CD14-positive monocyte (primary cell): ENCODE data around the gene EPYC. TPM values are rescaled to one million over a fixed set of nuclear protein-coding genes. Genes with fewer than 3 reads are reported as not detected.

Source experiments
- DNase-seq, 3 donors: peaks; one replicate each; pipeline ENCODE4 v3.0.0-alpha.2; 2011 to 2022
- H2AFZ ChIP-seq: 2 replicates; pipeline ENCODE4 v1.6.0; 2012; ENCODE audit warnings: mild to moderate bottlenecking, low read depth, low read length, inconsistent platforms; ENCODE audit not compliant: insufficient read depth, poor library complexity, severe bottlenecking
- H3K27ac ChIP-seq, 2 donors: 1 replicate in 1 of 2; 2 replicates in 1 of 2; pipeline ENCODE4 v1.5.1; 2012 to 2013; ENCODE audit warnings: low read length in 2 of 2, control low read depth in 1 of 2, inconsistent platforms in 1 of 2, low read depth in 1 of 2, mild to moderate bottlenecking in 1 of 2
- H3K27me3 ChIP-seq, 2 donors: one replicate each; pipeline versions ENCODE4 v1.6.0 to v1.6.1; 2011 to 2013; ENCODE audit warnings: low read length in 2 of 2; ENCODE audit not compliant: control insufficient read depth in 2 of 2, insufficient read depth in 2 of 2
- H3K36me3 ChIP-seq, 2 donors: replicated peaks in 1 of 2; 1 replicate in 1 of 2; 2 replicates in 1 of 2; pipeline versions ENCODE4 v1.5.1 to v1.6.1; 2012 to 2013; ENCODE audit warnings: low read length in 2 of 2, control low read depth in 1 of 2, inconsistent platforms in 1 of 2, mild to moderate bottlenecking in 1 of 2; ENCODE audit not compliant: insufficient read depth in 2 of 2, control insufficient read depth in 1 of 2
- H3K4me1 ChIP-seq, 2 donors: 1 replicate in 1 of 2; 2 replicates in 1 of 2; pipeline versions ENCODE4 v1.5.1 to v1.6.1; 2012 to 2013; ENCODE audit warnings: low read length in 2 of 2, control low read depth in 1 of 2, inconsistent platforms in 1 of 2, mild to moderate bottlenecking in 1 of 2, moderate library complexity in 1 of 2; ENCODE audit not compliant: insufficient read depth in 2 of 2, control insufficient read depth in 1 of 2
- H3K4me2 ChIP-seq: replicated peaks from 2 replicates; pipeline ENCODE3; 2012; ENCODE audit warnings: low read length, moderate library complexity, mild to moderate bottlenecking; ENCODE audit not compliant: poor library complexity, severe bottlenecking; ENCODE audit errors: extremely low read depth
- H3K4me3 ChIP-seq, 3 experiments: fragments of 200-600 bp in 1 of 3; sonication (generic) in 1 of 3; replicated peaks in 1 of 3; 1 replicate in 2 of 3; 2 replicates in 1 of 3; pipeline ENCODE4 v1.5.1; 2011 to 2013; ENCODE audit warnings: low read length in 3 of 3, mild to moderate bottlenecking in 3 of 3, control low read depth in 2 of 3, low read depth in 2 of 3, inconsistent platforms in 1 of 3, moderate library complexity in 1 of 3
- H3K79me2 ChIP-seq: 2 replicates; pipeline ENCODE4 v1.6.0; 2012; ENCODE audit warnings: mild to moderate bottlenecking, control low read depth, inconsistent platforms, low read length, moderate library complexity; ENCODE audit not compliant: insufficient read depth
- H3K9ac ChIP-seq: 2 replicates; pipeline ENCODE4 v1.6.0; 2017; ENCODE audit warnings: low read length, mild to moderate bottlenecking; ENCODE audit not compliant: insufficient read depth, poor library complexity, severe bottlenecking
- H3K9me3 ChIP-seq, 2 donors: replicated peaks in 1 of 2; 1 replicate in 1 of 2; 2 replicates in 1 of 2; pipeline versions ENCODE4 v1.5.1 to v1.6.1; 2012 to 2013; ENCODE audit warnings: low read length in 2 of 2, control low read depth in 1 of 2; ENCODE audit not compliant: control insufficient read depth in 1 of 2, insufficient read depth in 1 of 2
- H4K20me1 ChIP-seq: 2 replicates; pipeline ENCODE4 v1.6.0; 2012; ENCODE audit warnings: mild to moderate bottlenecking, low read length, control low read depth, moderate library complexity; ENCODE audit not compliant: insufficient read depth
- H3K27ac Mint-ChIP-seq, 7 donors: one replicate each; pipeline ENCODE4 v1.8.0; 2020; ENCODE audit warnings: mild to moderate bottlenecking in 7 of 7, mixed read lengths in 7 of 7, moderate library complexity in 6 of 7, inconsistent platforms in 2 of 7
- H3K27me3 Mint-ChIP-seq, 3 donors: one replicate each; pipeline ENCODE4 v1.8.0; 2021 to 2022; ENCODE audit warnings: low read depth in 3 of 3, mild to moderate bottlenecking in 3 of 3, mixed read lengths in 3 of 3, moderate library complexity in 3 of 3, inconsistent platforms in 1 of 3
- H3K36me3 Mint-ChIP-seq, 2 donors: one replicate each; pipeline ENCODE4 v1.8.0; 2020; ENCODE audit warnings: mixed read lengths in 2 of 2, inconsistent platforms in 1 of 2, mild to moderate bottlenecking in 1 of 2
- H3K4me1 Mint-ChIP-seq: one replicate; pipeline ENCODE4 v1.8.0; 2020; ENCODE audit warnings: mild to moderate bottlenecking, mixed read lengths
- H3K4me3 Mint-ChIP-seq, 2 donors: one replicate each; pipeline ENCODE4 v1.8.0; 2020; ENCODE audit warnings: mild to moderate bottlenecking in 2 of 2, mixed read lengths in 2 of 2, moderate library complexity in 1 of 2
- H3K9me3 Mint-ChIP-seq, 7 donors: one replicate each; pipeline ENCODE4 v1.8.0; 2020 to 2022; ENCODE audit warnings: mixed read lengths in 7 of 7, mild to moderate bottlenecking in 6 of 7, moderate library complexity in 6 of 7, inconsistent platforms in 2 of 7
- WGBS: methylation state at CpG from one replicate; pipeline ENCODE4 v1.1.5; 2013; ENCODE audit warnings: missing lambda C conversion rate; ENCODE audit not compliant: insufficient coverage; 5-methylcytosine and 5-hydroxymethylcytosine counted together
- intact Hi-C, 2 donors: fragments of 100-400 bp; cut with micrococcal nuclease; formaldehyde crosslinking; loops; one replicate each; pipeline versions ENCODE4 v1.15.0 to v1.15.1; 2023
- polyA plus RNA-seq, 3 donors: library from polyadenylated mRNA; depleted of rRNA in 1 of 3; unstranded in 2 of 3; stranded (reverse) in 1 of 3; fragments of 300-500 nt in 2 of 3; fragments of >200 nt in 1 of 3; fragmentation: Illumina TruSeq in 2 of 3; gene quantifications; 1 replicate in 2 of 3; 2 replicates in 1 of 3; pipeline ENCODE4 v1.2.3, GENCODE V29; 2012 to 2021
- TF ChIP-seq, protein P1 (sequence below): fragments of 200-600 bp; IDR thresholded peaks from one replicate; pipeline ENCODE4 v1.8.0; 2022; ENCODE audit warnings: antibody characterized with exemption, mild to moderate bottlenecking

Gene EPYC
- polyA plus RNA-seq, 3 donors, result not detected

DNA sequence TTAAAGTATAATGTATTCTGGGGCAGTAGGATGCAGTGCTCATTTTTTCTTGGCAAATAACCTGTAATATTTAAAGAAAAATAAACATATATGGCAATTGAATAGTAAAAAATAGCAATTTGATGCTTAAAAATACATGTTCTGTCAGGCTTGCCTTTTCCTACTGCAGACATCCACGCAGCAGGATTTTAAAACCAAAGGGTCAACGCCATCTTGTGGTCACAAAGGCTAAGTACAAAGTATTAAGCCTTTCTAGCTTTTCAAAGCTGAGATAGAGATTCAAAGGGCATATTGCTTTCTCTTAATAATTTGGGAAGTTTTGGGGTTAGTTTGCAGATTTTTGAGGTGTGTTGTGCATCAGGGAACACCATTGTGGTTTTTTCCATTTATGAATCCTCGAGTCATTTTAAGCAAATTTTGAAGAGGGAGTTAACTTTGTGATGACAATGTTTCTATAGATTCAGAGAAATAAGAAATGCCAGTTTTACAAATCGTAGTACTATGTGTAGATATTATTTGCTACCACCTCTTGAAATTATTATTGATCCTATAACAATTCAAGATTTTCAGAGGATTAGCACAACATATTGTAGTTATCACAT, 45.1 kb downstream of the EPYC start:
- intact Hi-C loops, result loop anchor here (5.0 to 10.0 kb wide), 2 partner anchors 1415 to 1417 kb away; no protein-coding TSS in a partner anchor
- no peak overlapping the region for H3K4me2 ChIP-seq

DNA sequence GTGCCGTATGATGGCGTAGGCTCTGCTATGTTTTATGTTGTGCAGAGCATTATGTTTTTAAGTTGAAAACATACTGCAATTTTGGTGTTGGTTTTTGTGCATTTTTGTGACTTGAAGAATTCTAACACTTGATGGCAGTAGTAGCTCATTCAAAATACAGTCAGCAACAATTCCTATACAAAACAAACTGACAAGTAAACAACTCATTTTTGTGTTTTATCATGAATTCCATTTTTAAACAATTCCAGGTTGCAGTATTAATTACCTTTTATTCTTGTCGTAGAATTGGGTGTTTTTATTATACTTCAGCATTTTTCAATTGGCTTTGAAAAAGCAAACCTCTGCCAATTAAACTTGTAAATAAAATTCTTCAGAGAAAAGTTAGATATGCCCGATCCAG, 45.7 kb downstream of the EPYC start:
- Mint-ChIP-seq H3K27me3 (no peaks in the 10 kb centered on the region), H3K36me3 (no peaks in the 10 kb centered on the region), H3K4me3 (no peak overlapping the region), H3K27ac (no peak overlapping the region), H3K4me1 (no peaks in the 10 kb centered on the region), H3K9me3 (peaks cover under 1 to 11% (median 3%) of the 10 kb centered on the region in 7 donors)
- intact Hi-C loops, result loop anchor here (5.0 to 10.0 kb wide), 2 partner anchors 1414 to 1417 kb away; no protein-coding TSS in a partner anchor
- Histone ChIP-seq H3K79me2 (no peaks in the 10 kb centered on the region), H3K4me2 (no peak overlapping the region), H3K4me1 (no peaks in the 10 kb centered on the region), H2AFZ (no peak overlapping the region), H3K36me3 (no peaks in the 10 kb centered on the region), H3K27me3 (no peaks in the 10 kb centered on the region), H4K20me1 (no peaks in the 10 kb centered on the region), H3K9me3 (peaks cover 0 to 12% of the 10 kb centered on the region in 2 donors), H3K9ac (no peak overlapping the region), H3K27ac (no peak overlapping the region), H3K4me3 (no peak overlapping the region)
- DNase-seq, result no peak
- TF ChIP-seq, protein P1, sequence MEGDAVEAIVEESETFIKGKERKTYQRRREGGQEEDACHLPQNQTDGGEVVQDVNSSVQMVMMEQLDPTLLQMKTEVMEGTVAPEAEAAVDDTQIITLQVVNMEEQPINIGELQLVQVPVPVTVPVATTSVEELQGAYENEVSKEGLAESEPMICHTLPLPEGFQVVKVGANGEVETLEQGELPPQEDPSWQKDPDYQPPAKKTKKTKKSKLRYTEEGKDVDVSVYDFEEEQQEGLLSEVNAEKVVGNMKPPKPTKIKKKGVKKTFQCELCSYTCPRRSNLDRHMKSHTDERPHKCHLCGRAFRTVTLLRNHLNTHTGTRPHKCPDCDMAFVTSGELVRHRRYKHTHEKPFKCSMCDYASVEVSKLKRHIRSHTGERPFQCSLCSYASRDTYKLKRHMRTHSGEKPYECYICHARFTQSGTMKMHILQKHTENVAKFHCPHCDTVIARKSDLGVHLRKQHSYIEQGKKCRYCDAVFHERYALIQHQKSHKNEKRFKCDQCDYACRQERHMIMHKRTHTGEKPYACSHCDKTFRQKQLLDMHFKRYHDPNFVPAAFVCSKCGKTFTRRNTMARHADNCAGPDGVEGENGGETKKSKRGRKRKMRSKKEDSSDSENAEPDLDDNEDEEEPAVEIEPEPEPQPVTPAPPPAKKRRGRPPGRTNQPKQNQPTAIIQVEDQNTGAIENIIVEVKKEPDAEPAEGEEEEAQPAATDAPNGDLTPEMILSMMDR, result no peak
- no CpG with 5 or more reads among the region's 4 CpGs for WGBS

More for the DNA sequence above, 45.1 kb downstream of the EPYC start:
- Mint-ChIP-seq H3K9me3 (peaks cover 0 to 7% (median under 1%) of the 10 kb centered on the region in 7 donors), H3K4me1 (no peaks in the 10 kb centered on the region), H3K27me3 (no peaks in the 10 kb centered on the region), H3K4me3 (no peak overlapping the region), H3K27ac (no peak overlapping the region), H3K36me3 (no peaks in the 10 kb centered on the region)
- H3K27ac ChIP-seq, result no peak overlapping the region
- H3K9ac ChIP-seq, result no peak overlapping the region
- no peaks in the 10 kb centered on the region for H3K27me3 ChIP-seq
- no peaks in the 10 kb centered on the region for H3K4me1 ChIP-seq
- TF ChIP-seq, protein P1, result peak; percentile 80
- H3K9me3 ChIP-seq, result peaks cover 0 to 6% of the 10 kb centered on the region in 2 donors
- no peaks in the 10 kb centered on the region for H3K79me2 ChIP-seq
- H2AFZ ChIP-seq, result no peak overlapping the region
- no peaks in the 10 kb centered on the region for H3K36me3 ChIP-seq
- 6% methylated on average over 2 of the region's 4 CpGs for WGBS
- H4K20me1 ChIP-seq, result no peaks in the 10 kb centered on the region
- no peak overlapping the region for H3K4me3 ChIP-seq
- peak in 2 of 3 donors; percentile 16 to 21 for DNase-seq
